Rectal smooth muscle tissue (tissue), 1 donor: Measurements from ENCODE around the gene EVL.

Source experiments
- H3K27ac ChIP-seq: one replicate; pipeline ENCODE4 v1.7.0; 2013; ENCODE audit warnings: low read depth, low read length, inconsistent platforms
- H3K27me3 ChIP-seq: one replicate; pipeline ENCODE4 v1.7.0; 2013; ENCODE audit warnings: low read length; ENCODE audit not compliant: control insufficient read depth, insufficient read depth
- H3K36me3 ChIP-seq: one replicate; pipeline ENCODE4 v1.7.0; 2013; ENCODE audit warnings: low read length; ENCODE audit not compliant: control insufficient read depth, insufficient read depth
- H3K4me1 ChIP-seq: one replicate; pipeline ENCODE4 v1.7.0; 2013; ENCODE audit warnings: low read length; ENCODE audit not compliant: control insufficient read depth, insufficient read depth
- H3K4me3 ChIP-seq: one replicate; pipeline ENCODE4 v1.7.0; 2013; ENCODE audit warnings: low read length
- H3K9ac ChIP-seq: one replicate; pipeline ENCODE4 v1.7.0; 2013; ENCODE audit warnings: low read length

EVL gene

DNA sequence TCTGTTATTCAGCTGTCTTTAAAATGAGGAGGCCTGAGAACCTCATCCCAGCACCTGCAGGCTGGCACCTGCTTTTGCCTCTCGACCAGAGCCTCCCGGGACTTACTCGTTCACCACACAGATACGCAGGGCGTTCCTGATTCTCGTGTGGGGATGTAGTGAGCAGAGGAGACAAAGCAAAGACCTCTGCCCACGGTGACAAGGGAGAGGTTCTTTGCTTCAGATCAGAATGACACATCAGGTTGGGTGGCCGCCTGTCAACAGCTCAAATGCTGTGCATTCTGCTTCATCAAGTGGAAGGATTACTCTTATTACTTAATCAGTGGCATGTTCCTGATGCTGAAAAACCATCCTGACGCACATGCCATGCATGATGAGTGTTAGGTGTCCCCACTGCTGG lies 69.9 kb downstream of the EVL start:
- Histone ChIP-seq H3K4me1 (no peaks in the 10 kb centered on the region), H3K27me3 (no peaks in the 10 kb centered on the region), H3K36me3 (no peaks in the 10 kb centered on the region), H3K9ac (no peak overlapping the region), H3K27ac (no peak overlapping the region), H3K4me3 (no peak overlapping the region)

DNA sequence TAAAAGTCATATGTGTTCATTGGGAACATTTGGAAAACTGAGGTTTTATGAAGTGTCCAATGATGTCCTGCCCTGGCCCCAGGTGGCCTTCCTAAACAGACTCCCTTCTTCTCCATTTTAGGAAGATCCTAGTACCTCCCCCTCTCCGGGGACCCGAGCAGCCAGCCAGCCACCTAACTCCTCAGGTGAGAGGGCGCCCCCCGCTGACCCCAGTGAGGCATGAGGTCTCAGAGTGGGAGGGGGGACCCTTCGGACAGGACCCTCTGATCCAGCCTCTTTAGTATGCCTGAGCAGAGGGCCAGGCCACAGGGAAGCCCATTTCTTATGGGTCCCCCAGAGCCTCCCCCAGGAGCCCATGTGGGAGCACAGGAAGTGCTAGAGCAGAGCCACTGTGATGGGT lies 70.6 kb downstream of the EVL start:
- Histone ChIP-seq H3K9ac (no peak overlapping the region), H3K27ac (no peak overlapping the region), H3K27me3 (no peaks in the 10 kb centered on the region), H3K36me3 (no peaks in the 10 kb centered on the region), H3K4me3 (no peak overlapping the region), H3K4me1 (no peaks in the 10 kb centered on the region)

DNA sequence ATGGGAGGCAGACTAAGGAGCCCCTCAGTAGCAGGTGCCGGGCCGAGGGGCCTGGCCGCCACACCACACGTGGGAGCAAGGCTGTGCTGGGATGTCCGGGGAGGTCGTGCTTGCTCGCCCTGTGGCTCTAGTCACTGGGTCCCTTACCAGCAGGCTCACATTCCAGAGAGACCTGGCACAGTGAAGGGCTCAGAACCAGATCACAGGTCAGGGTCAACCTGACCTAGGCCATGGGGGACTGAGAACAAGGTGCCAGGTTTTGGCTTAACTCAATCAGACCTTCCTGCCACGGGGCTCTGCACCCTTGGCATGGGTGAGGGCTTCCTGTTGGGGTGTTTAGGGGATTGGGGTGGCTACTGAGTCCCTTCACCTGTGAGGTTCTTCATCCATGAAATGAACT lies 72.0 kb downstream of the EVL start:
- H3K9ac ChIP-seq, result no peak overlapping the region
- no peaks in the 10 kb centered on the region for H3K4me1 ChIP-seq
- no peaks in the 10 kb centered on the region for H3K27me3 ChIP-seq
- H3K36me3 ChIP-seq, result no peaks in the 10 kb centered on the region
- no peak overlapping the region for H3K27ac ChIP-seq
- no peak overlapping the region for H3K4me3 ChIP-seq

DNA sequence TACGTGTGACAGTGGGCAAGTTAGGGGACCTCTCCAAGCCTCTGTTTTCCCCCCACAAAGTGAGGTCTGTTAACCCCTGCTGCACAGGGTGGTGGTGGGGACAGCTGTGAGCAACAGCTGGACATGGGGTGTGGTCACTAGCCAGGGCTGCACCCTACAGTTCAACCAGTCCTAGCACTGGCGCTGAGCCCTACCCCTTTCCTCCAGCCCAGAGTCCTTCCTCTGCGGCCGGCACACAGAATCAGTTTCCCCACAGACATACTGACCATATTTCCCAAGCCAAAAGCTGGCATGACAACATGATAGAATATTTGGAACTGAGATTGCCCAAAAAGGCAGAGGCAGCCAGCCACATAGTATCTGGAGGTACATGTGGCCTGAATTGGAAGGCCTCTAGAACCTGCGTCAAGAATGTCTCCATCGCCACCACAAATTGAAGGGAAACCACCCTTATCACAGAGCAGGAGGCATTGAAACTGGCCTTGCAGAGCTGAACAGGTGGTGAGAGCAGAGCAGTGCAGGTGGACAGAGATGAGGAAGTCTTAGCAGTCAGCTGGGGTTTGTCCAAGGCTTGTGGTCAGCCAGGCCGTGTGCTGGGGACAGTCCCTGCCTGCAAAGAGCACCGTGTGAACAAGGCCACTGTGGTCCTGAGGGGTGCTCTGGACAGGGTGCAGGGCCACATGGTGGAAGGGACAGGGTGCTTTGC lies 73.0 kb downstream of the EVL start:
- Histone ChIP-seq H3K9ac (no peak overlapping the region), H3K27ac (no peak overlapping the region), H3K4me3 (no peak overlapping the region), H3K4me1 (no peaks in the 10 kb centered on the region), H3K36me3 (no peaks in the 10 kb centered on the region), H3K27me3 (no peaks in the 10 kb centered on the region)

DNA sequence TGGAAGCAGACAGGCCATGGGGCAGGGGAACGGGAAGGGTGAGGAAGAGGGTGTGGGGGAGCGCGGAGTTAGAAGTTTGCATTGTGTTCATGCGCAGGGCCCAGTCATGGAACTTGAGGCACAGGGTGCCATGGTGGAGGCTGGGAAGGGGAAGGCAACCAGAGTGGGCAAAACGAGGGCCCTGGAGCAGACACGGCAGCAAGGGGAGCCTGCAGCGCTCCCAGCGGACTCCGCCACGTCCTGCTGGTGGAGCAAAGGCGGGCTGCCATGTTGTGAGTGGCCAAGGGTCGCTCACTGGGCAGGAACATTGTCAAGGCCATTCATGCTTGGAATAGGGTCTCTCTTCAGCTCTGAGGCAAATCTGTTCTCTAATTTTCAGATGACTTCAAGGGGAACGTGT lies 73.7 kb downstream of the EVL start:
- Histone ChIP-seq H3K27me3 (no peaks in the 10 kb centered on the region), H3K9ac (no peak overlapping the region), H3K4me1 (no peaks in the 10 kb centered on the region), H3K36me3 (no peaks in the 10 kb centered on the region), H3K27ac (no peak overlapping the region), H3K4me3 (no peak overlapping the region)

DNA sequence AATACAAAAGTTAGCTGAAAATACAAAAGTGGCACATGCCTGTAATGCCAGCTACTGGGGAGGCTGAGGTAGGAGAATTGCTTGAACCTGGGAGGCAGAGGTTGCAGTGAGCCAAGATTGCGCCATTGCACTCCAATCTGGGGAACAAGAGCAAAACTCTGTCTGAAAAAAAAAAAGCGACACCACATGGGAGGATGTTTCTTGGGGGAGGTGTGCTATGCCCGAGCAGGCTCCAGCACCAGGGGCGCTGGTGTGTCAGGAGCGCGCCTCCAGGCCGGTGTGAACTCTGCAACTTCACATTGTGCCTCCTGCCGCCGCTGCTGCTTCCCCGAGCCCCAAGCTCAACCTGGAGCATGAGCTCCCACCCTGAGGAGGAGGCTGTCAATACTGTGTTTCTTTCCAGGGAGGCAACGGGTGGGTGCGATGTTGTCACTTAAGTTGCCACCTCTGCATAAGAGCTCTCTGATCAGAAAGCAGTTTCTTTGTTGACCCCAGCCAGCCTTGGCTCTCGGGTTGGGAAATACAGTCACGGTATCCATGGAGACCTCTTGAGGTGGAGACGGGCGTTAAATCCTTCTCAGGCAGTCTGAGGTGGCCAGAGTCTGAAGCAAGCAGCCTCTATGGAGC lies 75.3 kb downstream of the EVL start:
- no peak overlapping the region for H3K27ac ChIP-seq
- no peak overlapping the region for H3K9ac ChIP-seq
- no peaks in the 10 kb centered on the region for H3K4me1 ChIP-seq

DNA sequence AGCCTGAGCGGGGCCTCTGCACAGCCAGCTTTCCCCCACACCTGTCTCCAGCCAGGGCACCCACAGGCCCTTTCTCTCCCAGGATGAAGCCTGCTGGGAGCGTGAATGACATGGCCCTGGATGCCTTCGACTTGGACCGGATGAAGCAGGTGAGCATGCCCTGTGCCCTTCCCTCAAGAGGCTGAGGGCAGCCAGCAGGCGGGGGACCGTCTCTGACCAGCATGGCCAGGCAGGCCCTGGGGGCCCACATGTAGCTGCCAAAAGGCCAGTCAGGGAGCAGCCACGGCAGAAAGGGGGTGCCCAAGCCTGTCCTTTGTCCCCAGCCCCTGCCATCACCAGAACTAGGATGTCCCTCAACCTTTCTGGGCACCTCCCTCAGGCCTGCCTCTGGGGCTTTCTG lies 75.9 kb downstream of the EVL start:
- Histone ChIP-seq H3K4me1 (no peaks in the 10 kb centered on the region), H3K9ac (no peak overlapping the region), H3K4me3 (no peak overlapping the region), H3K36me3 (no peaks in the 10 kb centered on the region), H3K27ac (no peak overlapping the region), H3K27me3 (no peaks in the 10 kb centered on the region)

More for the DNA sequence above, 75.3 kb downstream of the EVL start:
- Histone ChIP-seq H3K4me3 (no peak overlapping the region), H3K27me3 (no peaks in the 10 kb centered on the region), H3K36me3 (no peaks in the 10 kb centered on the region)

DNA sequence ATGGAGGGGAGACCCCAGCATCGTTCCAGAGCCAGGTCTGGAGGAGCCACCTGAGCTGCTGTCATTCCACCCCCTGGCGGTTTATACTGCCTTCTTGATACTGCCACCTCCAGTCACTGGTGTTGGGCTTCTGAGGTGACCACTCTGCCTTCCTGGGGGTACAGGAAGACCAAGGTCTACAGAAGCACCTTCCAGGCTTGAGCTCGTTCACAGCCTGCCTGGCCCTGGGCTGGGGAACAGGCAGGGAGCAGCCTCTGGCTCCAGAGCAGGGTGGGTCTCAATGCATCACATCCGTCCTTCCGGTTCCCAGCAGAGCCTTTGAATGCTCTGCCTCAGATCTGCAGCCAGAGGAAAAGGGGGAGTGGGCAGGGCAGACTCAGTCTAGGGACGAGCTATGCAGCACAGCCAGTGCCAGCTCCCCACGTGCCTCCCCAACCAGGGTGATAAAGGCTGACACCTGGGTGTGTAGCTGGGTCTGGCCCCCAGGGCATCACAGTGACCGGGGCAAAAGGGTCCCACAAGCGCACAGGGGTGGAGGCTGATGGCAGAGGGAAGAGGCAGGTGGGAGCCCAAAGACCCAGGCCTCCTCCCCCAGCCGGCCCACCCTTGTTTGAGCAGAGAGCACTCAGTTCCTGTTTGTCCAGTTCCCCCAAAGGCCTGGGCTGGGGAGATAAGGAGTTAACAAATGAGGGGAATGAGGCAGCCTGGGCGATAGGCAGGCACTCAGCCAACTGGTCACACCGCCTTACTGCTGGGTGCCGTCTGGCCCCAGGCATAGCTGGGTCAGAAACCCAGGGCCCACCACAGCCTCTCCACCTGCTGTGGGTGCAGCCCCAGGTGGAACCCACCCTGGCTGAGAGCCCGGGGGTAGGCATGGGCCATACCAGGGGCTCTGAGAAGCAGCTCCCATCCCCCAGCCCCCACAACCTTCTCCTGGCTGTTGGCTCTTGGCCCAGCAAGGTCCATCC lies 77.1 kb downstream of the EVL start:
- H3K9ac ChIP-seq, result no peak overlapping the region

DNA sequence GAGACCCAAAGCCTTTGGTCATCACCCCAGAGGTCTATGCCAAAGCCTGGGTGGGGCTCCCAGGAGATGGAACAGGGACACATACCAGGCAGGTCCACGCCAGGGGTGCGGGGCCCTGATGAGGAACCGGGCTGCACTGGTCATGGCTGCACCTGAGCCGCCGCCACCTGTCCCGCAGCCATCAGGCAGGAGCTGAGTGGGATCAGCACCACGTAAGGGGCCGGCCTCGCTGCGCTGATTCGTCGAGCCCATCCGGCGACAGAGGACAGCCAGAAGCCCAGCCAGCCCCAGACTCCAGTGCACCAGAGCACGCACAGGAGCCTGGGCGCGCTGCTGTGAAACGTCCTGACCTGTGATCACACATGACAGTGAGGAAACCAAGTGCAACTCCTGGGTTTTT lies 78.3 kb downstream of the EVL start:
- Histone ChIP-seq H3K4me1 (no peaks in the 10 kb centered on the region), H3K9ac (no peak overlapping the region), H3K27me3 (no peaks in the 10 kb centered on the region), H3K4me3 (no peak overlapping the region), H3K36me3 (no peaks in the 10 kb centered on the region), H3K27ac (no peak overlapping the region)

More for the DNA sequence above, 77.1 kb downstream of the EVL start:
- Histone ChIP-seq H3K4me1 (no peaks in the 10 kb centered on the region), H3K27ac (no peak overlapping the region), H3K36me3 (no peaks in the 10 kb centered on the region), H3K27me3 (no peaks in the 10 kb centered on the region), H3K4me3 (no peak overlapping the region)

DNA sequence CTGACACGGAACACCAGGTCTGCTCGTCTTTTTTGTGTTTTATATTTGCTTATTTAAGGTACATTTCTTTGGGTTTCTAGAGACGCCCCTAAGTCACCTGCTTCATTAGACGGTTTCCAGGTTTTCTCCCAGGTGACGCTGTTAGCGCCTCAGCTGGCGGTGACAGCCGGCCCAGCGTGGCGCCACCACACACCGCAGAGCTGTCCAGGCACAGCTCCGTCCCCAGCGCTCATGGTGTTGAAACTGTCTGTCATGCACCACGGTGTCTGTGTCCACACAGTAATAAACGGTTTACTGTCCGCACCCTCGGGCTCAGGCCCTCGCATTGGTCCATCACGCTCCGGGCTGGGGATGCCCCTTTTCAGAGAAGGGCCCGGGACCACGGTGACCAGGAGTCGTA lies 78.7 kb downstream of the EVL start:
- H3K27me3 ChIP-seq, result no peaks in the 10 kb centered on the region
- H3K36me3 ChIP-seq, result no peaks in the 10 kb centered on the region
- H3K27ac ChIP-seq, result no peak overlapping the region
- no peak overlapping the region for H3K9ac ChIP-seq
- no peak overlapping the region for H3K4me3 ChIP-seq
- H3K4me1 ChIP-seq, result no peaks in the 10 kb centered on the region

DNA sequence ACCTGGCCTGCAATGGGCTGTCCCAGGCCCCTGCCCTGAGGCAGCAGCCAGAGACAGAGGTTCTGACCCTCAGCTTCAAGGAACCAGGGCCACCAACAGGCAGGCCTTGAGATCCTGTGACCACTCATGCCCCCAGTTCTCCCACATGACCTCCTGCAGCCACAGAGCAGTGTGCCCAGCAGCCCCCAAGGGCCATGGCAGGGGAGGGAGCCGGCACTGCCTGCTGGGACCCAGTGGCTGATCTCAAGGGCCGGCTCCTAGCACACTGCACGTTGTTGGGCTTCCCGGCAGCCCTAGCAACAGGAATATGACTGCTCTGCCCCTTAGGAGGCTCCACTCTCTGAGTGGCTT lies 79.4 kb downstream of the EVL start:
- Histone ChIP-seq H3K36me3 (no peaks in the 10 kb centered on the region), H3K4me3 (no peak overlapping the region), H3K9ac (no peak overlapping the region), H3K27ac (no peak overlapping the region), H3K4me1 (no peaks in the 10 kb centered on the region), H3K27me3 (no peaks in the 10 kb centered on the region)

DNA sequence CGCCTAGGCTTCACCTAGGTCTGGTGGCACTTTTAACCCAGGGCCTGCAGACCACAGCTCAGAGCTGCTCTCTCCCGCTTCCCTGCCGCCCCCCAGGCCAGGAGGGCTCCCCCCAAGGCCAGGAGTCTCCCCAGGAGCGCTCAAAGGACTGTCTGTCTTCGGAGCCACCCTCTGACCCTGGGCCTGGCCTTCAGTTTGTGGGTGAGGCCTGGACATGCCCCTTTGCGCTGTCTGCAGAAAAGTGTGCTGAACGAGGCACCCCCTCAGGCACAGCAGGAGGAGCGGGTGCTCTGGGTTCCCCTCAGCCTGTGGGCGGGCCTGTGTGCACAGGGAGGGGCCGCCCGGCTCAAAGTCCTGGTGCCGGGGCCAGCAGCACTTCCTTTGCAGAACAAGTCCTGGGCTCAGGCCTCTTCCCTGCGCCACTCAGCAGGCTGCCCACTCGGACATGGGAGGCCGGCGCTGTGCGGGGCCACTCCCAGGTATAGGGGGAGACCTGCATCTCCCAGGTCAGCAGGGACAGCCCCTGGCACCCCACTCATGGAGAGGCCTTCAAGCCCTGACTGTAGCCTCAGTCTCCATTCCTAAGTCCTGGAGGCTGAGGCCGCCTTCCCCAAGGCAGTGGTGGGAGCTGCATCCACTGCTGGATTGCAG lies 79.9 kb downstream of the EVL start:
- no peaks in the 10 kb centered on the region for H3K36me3 ChIP-seq
- no peaks in the 10 kb centered on the region for H3K4me1 ChIP-seq
- no peak overlapping the region for H3K27ac ChIP-seq
- no peaks in the 10 kb centered on the region for H3K27me3 ChIP-seq
- H3K9ac ChIP-seq, result no peak overlapping the region
- H3K4me3 ChIP-seq, result no peak overlapping the region
